ENCODE data around the gene CD300LD.
"Not testable (repeated sequence)": the region's sequence is repeated elsewhere in the genome, so short reads cannot be mapped to it uniquely, and the experiment has no call there.

Gene CD300LD

GRCh38 chr17:74571621-74572270, 20.3 kb downstream of the CD300LD start:
- no peak for DNase-seq (ENCODE audit: low read depth)

GRCh38 chr17:74569020-74570003, 22.8 kb downstream of the CD300LD start:
- DNase-seq (ENCODE audit: low read depth), result no peak

- DNase-seq (ENCODE audit: low read depth), result no peak
These were observed 23.8 kb downstream of the CD300LD start for GRCh38 chr17:74568106-74568873.

- no peak for DNase-seq (ENCODE audit: low read depth)
These were observed 24.7 kb downstream of the CD300LD start, which contains the start of gene CD300H for GRCh38 chr17:74567397-74567796. TSS of gene CD300H (minus strand) at chr17:74567509.

- no peak for DNase-seq (ENCODE audit: low read depth)
These were observed 25.8 kb downstream of the CD300LD start for GRCh38 chr17:74566132-74566753.

- DNase-seq (ENCODE audit: low read depth), result no peak
These were observed 27.0 kb downstream of the CD300LD start for GRCh38 chr17:74565126-74565525.

- no peak for DNase-seq (ENCODE audit: low read depth)
These were observed 28.7 kb downstream of the CD300LD start for GRCh38 chr17:74563358-74563757.

GRCh38 chr17:74561586-74561985, 30.5 kb downstream of the CD300LD start:
- no peak for DNase-seq (ENCODE audit: low read depth)

GRCh38 chr17:74558882-74559519, 33.1 kb downstream of the CD300LD start:
- DNase-seq (ENCODE audit: low read depth), result no peak

- not testable (repeated sequence) for DNase-seq (ENCODE audit: low read depth)
These were observed 33.7 kb downstream of the CD300LD start for GRCh38 chr17:74558402-74558801.

- DNase-seq (ENCODE audit: low read depth), result no peak
These were observed 36.6 kb downstream of the CD300LD start for GRCh38 chr17:74555427-74555940.

GRCh38 chr17:74554909-74555308, 37.2 kb downstream of the CD300LD start:
- DNase-seq (ENCODE audit: low read depth), result no peak

GRCh38 chr17:74552037-74552436, 40.0 kb downstream of the CD300LD start:
- no peak for DNase-seq (ENCODE audit: low read depth)

GRCh38 chr17:74550602-74551001, 41.5 kb downstream of the CD300LD start:
- DNase-seq (ENCODE audit: low read depth), result no peak

GRCh38 chr17:74549343-74549742, 42.7 kb downstream of the CD300LD start:
- DNase-seq (ENCODE audit: low read depth), result no peak

GRCh38 chr17:74547736-74548135, 44.3 kb downstream of the CD300LD start:
- no peak for DNase-seq (ENCODE audit: low read depth)

- DNase-seq (ENCODE audit: low read depth), result no peak
These were observed 44.8 kb downstream of the CD300LD start for GRCh38 chr17:74547264-74547663.

- DNase-seq (ENCODE audit: low read depth), result no peak
These were observed 45.5 kb downstream of the CD300LD start for GRCh38 chr17:74546586-74546985.

- DNase-seq (ENCODE audit: low read depth), result no peak
These were observed 46.2 kb downstream of the CD300LD start, which contains the start of gene CD300C for GRCh38 chr17:74545843-74546230. TSS of gene CD300C (minus strand) at chr17:74546115. CDS start at chr17:74545782, 333 bp downstream.

GRCh38 chr17:74544991-74545842, 46.9 kb downstream of the CD300LD start:
- DNase-seq (ENCODE audit: low read depth), result no peak
